ENCODE measurements around the gene IFT43. TPM values are rescaled to one million over a fixed set of nuclear protein-coding genes. Genes with fewer than 3 reads are reported as not detected.

The IFT43 gene
- total and polyA plus RNA-seq, 2 donors (not counting 1 experiment from before 2014, with no cell fraction given), result 35.2 to 54.9 TPM

GRCh38 chr14:75991753-75992152 is 6.2 kb downstream of the IFT43 start:
- H3K27ac ChIP-seq (ENCODE audit: insufficient read depth, low read length), result no peak overlapping the region
- no peak for TF ChIP-seq CTCF (conservative IDR thresholded peaks at IDR 0.05 in 1 of 2, IDR thresholded peaks at IDR 0.05 in 1 of 2; ENCODE audit: low read depth in 1 of 2, low read length in 2 of 2)
- no peak overlapping the region for H3K4me3 ChIP-seq (replicated peaks in 1 of 4; ENCODE audit: control extremely low read depth in 1 of 4, insufficient read depth in 1 of 4, low read depth in 3 of 4, low read length in 4 of 4)
- no peak overlapping the region for H3K4me2 ChIP-seq (ENCODE audit: extremely low read depth, insufficient read depth, low read length)
- H4K20me1 ChIP-seq (ENCODE audit: control insufficient read depth, extremely low read depth, insufficient read depth, low read length), result no peaks in the 10 kb centered on the region
- H3K27me3 ChIP-seq (ENCODE audit: control insufficient read depth, insufficient read depth, low read length), result no peaks in the 10 kb centered on the region
- H3K36me3 ChIP-seq (ENCODE audit: control insufficient read depth, insufficient read depth, low read length), result no peaks in the 10 kb centered on the region
- peaks cover 16% of the 10 kb centered on the region for H3K4me1 ChIP-seq (ENCODE audit: control insufficient read depth, extremely low read depth, insufficient read depth, low read length)
- peak in 1 of 2 donors; percentile 61 for DNase-seq (ENCODE audit: low read depth in 2 of 2)
- H3K9me3 ChIP-seq (ENCODE audit: control insufficient read depth, insufficient read depth, low read depth, low read length), result no peaks in the 10 kb centered on the region
- no peaks in the 10 kb centered on the region for H3K79me2 ChIP-seq (ENCODE audit: control insufficient read depth, insufficient read depth, low read length)
- no peak overlapping the region for H3K9ac ChIP-seq (ENCODE audit: insufficient read depth, low read length)
- no peak overlapping the region for H2AFZ ChIP-seq (ENCODE audit: low read length)

GRCh38 chr14:75993567-75994041 is 8.0 kb downstream of the IFT43 start:
- Histone ChIP-seq H3K27ac (ENCODE audit: insufficient read depth, low read length) (no peak overlapping the region), H3K9me3 (ENCODE audit: control insufficient read depth, insufficient read depth, low read depth, low read length) (no peaks in the 10 kb centered on the region), H3K4me3 (replicated peaks in 1 of 4; ENCODE audit: control extremely low read depth in 1 of 4, insufficient read depth in 1 of 4, low read depth in 3 of 4, low read length in 4 of 4) (no peak overlapping the region), H3K4me2 (ENCODE audit: extremely low read depth, insufficient read depth, low read length) (no peak overlapping the region), H3K36me3 (ENCODE audit: control insufficient read depth, insufficient read depth, low read length) (no peaks in the 10 kb centered on the region), H3K79me2 (ENCODE audit: control insufficient read depth, insufficient read depth, low read length) (no peaks in the 10 kb centered on the region), H3K4me1 (ENCODE audit: control insufficient read depth, extremely low read depth, insufficient read depth, low read length) (peaks cover 16% of the 10 kb centered on the region), H4K20me1 (ENCODE audit: control insufficient read depth, extremely low read depth, insufficient read depth, low read length) (no peaks in the 10 kb centered on the region), H3K9ac (ENCODE audit: insufficient read depth, low read length) (no peak overlapping the region), H2AFZ (ENCODE audit: low read length) (no peak overlapping the region), H3K27me3 (ENCODE audit: control insufficient read depth, insufficient read depth, low read length) (no peaks in the 10 kb centered on the region)
- no peak for DNase-seq (ENCODE audit: low read depth in 2 of 2)
- TF ChIP-seq EZH2 (IDR thresholded peaks at IDR 0.05; ENCODE audit: low read length, missing control alignments) (no peak), CTCF (conservative IDR thresholded peaks at IDR 0.05 in 1 of 2, IDR thresholded peaks at IDR 0.05 in 1 of 2; ENCODE audit: low read depth in 1 of 2, low read length in 2 of 2) (no peak)

GRCh38 chr14:75995372-75996041 is 9.9 kb downstream of the IFT43 start:
- Histone ChIP-seq H3K36me3 (ENCODE audit: control insufficient read depth, insufficient read depth, low read length) (peaks cover 2% of the 10 kb centered on the region), H3K4me1 (ENCODE audit: control insufficient read depth, extremely low read depth, insufficient read depth, low read length) (peaks cover 16% of the 10 kb centered on the region), H3K9ac (ENCODE audit: insufficient read depth, low read length) (peak overlapping the region; percentile 41), H3K4me3 (replicated peaks in 1 of 4; ENCODE audit: control extremely low read depth in 1 of 4, insufficient read depth in 1 of 4, low read depth in 3 of 4, low read length in 4 of 4) (peak overlapping the region in 3 of 4 experiments; percentile 15 to 25 (median 16)), H2AFZ (ENCODE audit: low read length) (peak overlapping the region; percentile 13), H3K27me3 (ENCODE audit: control insufficient read depth, insufficient read depth, low read length) (no peaks in the 10 kb centered on the region), H3K27ac (ENCODE audit: insufficient read depth, low read length) (peak overlapping the region; percentile 91), H3K79me2 (ENCODE audit: control insufficient read depth, insufficient read depth, low read length) (no peaks in the 10 kb centered on the region), H3K4me2 (ENCODE audit: extremely low read depth, insufficient read depth, low read length) (peak overlapping the region; percentile 92), H4K20me1 (ENCODE audit: control insufficient read depth, extremely low read depth, insufficient read depth, low read length) (no peaks in the 10 kb centered on the region), H3K9me3 (ENCODE audit: control insufficient read depth, insufficient read depth, low read depth, low read length) (no peaks in the 10 kb centered on the region)
- TF ChIP-seq CTCF (conservative IDR thresholded peaks at IDR 0.05 in 1 of 2, IDR thresholded peaks at IDR 0.05 in 1 of 2; ENCODE audit: low read depth in 1 of 2, low read length in 2 of 2) (no peak), EZH2 (IDR thresholded peaks at IDR 0.05; ENCODE audit: low read length, missing control alignments) (no peak)
- DNase-seq (ENCODE audit: low read depth in 2 of 2), result peak in 1 of 2 donors; percentile 85

All from fibroblast of lung (primary cell).